B cell (primary cell): ENCODE measurements around the gene ARFGAP1. TPM values are rescaled to one million over a fixed set of nuclear protein-coding genes. Genes with fewer than 3 reads are reported as not detected.

ENCODE experiments used
- ATAC-seq: fragments of 200-7000 bp; cut with Tn5 transposase; one replicate; pipeline ENCODE4 v1.10.0; 2021; ENCODE audit warnings: low read depth, mild to moderate bottlenecking, moderate number of reproducible peaks, moderate library complexity
- CTCF ChIA-PET: fragments of 350-600 bp; sonication (Branson Sonifier 250); formaldehyde crosslinking; loops from one replicate; lab custom pipeline; 2021; ENCODE audit warnings: antibody characterized with exemption, inconsistent platforms; lab: Charles Lee
- POLR2A ChIA-PET: fragments of 350-600 bp; sonication (Branson Sonifier 250); formaldehyde crosslinking; loops from one replicate; lab custom pipeline; 2021; ENCODE audit warnings: antibody characterized with exemption; lab: Charles Lee
- DNase-seq: peaks from one replicate; pipeline ENCODE4 v3.0.0; 2013
- H2AFZ ChIP-seq: 2 replicates; pipeline ENCODE4 v1.6.1; 2012; ENCODE audit warnings: mild to moderate bottlenecking, low read depth, low read length; ENCODE audit not compliant: insufficient read depth, poor library complexity, severe bottlenecking
- H3K27ac ChIP-seq, 2 donors: 1 replicate in 1 of 2; 2 replicates in 1 of 2; pipeline ENCODE4 v1.5.1; 2012 to 2013; ENCODE audit warnings: low read length in 2 of 2, mild to moderate bottlenecking in 2 of 2, moderate library complexity in 1 of 2
- H3K27me3 ChIP-seq, 4 experiments: fragments of 200-600 bp in 1 of 4; sonication (generic) in 1 of 4; replicated peaks in 1 of 4; 1 replicate in 2 of 4; 2 replicates in 2 of 4; pipeline versions ENCODE4 v1.6.1 to v1.7.0; 2013 to 2016; ENCODE audit warnings: low read length in 3 of 4, mild to moderate bottlenecking in 2 of 4, mixed read lengths in 1 of 4, moderate library complexity in 1 of 4; ENCODE audit not compliant: insufficient read depth in 4 of 4, control insufficient read depth in 3 of 4; ENCODE audit errors: control extremely low read depth in 1 of 4
- H3K36me3 ChIP-seq, 2 experiments: replicated peaks in 1 of 2; 1 replicate in 1 of 2; 2 replicates in 1 of 2; pipeline versions ENCODE4 v1.6.1 to v1.7.1; 2013; ENCODE audit warnings: low read length in 1 of 2; ENCODE audit not compliant: insufficient read depth in 2 of 2, control insufficient read depth in 1 of 2; ENCODE audit errors: control extremely low read depth in 1 of 2, extremely low read depth in 1 of 2
- H3K4me1 ChIP-seq, 2 donors: fragments of 200-600 bp in 1 of 2; sonication (generic) in 1 of 2; 1 replicate in 1 of 2; 2 replicates in 1 of 2; pipeline versions ENCODE4 v1.5.1 to v1.6.1; 2013 to 2017; ENCODE audit warnings: low read length in 2 of 2; ENCODE audit not compliant: control insufficient read depth in 2 of 2, insufficient read depth in 2 of 2
- H3K4me2 ChIP-seq: replicated peaks from 2 replicates; pipeline ENCODE3; 2012; ENCODE audit warnings: mild to moderate bottlenecking, low read depth, low read length; ENCODE audit not compliant: poor library complexity, severe bottlenecking
- H3K4me3 ChIP-seq, 5 experiments: fragments of 200-600 bp in 1 of 5; sonication (generic) in 1 of 5; 1 replicate in 3 of 5; 2 replicates in 2 of 5; pipeline versions ENCODE4 v1.5.1 to v1.7.0; 2011 to 2016; ENCODE audit warnings: low read length in 4 of 5, mild to moderate bottlenecking in 4 of 5, low read depth in 2 of 5, control low read depth in 1 of 5, moderate library complexity in 1 of 5; ENCODE audit not compliant: insufficient read depth in 1 of 5; ENCODE audit errors: control extremely low read depth in 1 of 5, extremely low read depth in 1 of 5
- H3K79me2 ChIP-seq: fragments of 200-600 bp; sonication (generic); one replicate; pipeline ENCODE4 v1.6.0; 2016; ENCODE audit warnings: low read length; ENCODE audit not compliant: control insufficient read depth, insufficient read depth
- H3K9ac ChIP-seq: fragments of 200-600 bp; sonication (generic); 2 replicates; pipeline ENCODE4 v1.6.1; 2017; ENCODE audit warnings: mild to moderate bottlenecking, low read length, moderate library complexity
- H3K9me3 ChIP-seq, 3 donors: one replicate each; pipeline versions ENCODE4 v1.6.1 to v1.7.1; 2013; ENCODE audit warnings: low read length in 2 of 3; ENCODE audit not compliant: control insufficient read depth in 2 of 3, insufficient read depth in 1 of 3; ENCODE audit errors: control extremely low read depth in 1 of 3
- H4K20me1 ChIP-seq: 2 replicates; pipeline ENCODE4 v1.6.0; 2012; ENCODE audit warnings: mild to moderate bottlenecking, low read length; ENCODE audit not compliant: insufficient read depth, control insufficient read depth, poor library complexity, severe bottlenecking
- H3K27ac Mint-ChIP-seq: one replicate; pipeline ENCODE4 v1.8.0; 2021; ENCODE audit warnings: mixed read lengths
- H3K27me3 Mint-ChIP-seq: one replicate; pipeline ENCODE4 v1.8.0; 2021; ENCODE audit warnings: mixed read lengths
- H3K4me1 Mint-ChIP-seq: one replicate; pipeline ENCODE4 v1.8.0; 2021; ENCODE audit warnings: mixed read lengths
- H3K4me3 Mint-ChIP-seq: one replicate; pipeline ENCODE4 v1.8.0; 2021; ENCODE audit warnings: mixed read lengths
- H3K9me3 Mint-ChIP-seq: one replicate; pipeline ENCODE4 v1.8.0; 2022; ENCODE audit warnings: mixed read lengths; ENCODE audit not compliant: insufficient read depth
- EZH2 ChIP-seq: IDR thresholded peaks from 2 replicates; pipeline ENCODE4 v1.6.1; 2012; ENCODE audit warnings: borderline replicate concordance, low read depth, mild to moderate bottlenecking, moderate library complexity, low read length; ENCODE audit not compliant: insufficient read depth, poor library complexity, severe bottlenecking
- WGBS: methylation state at CpG from one replicate; pipeline ENCODE4 v1.1.5; 2013; ENCODE audit warnings: missing lambda C conversion rate; ENCODE audit not compliant: insufficient coverage; 5-methylcytosine and 5-hydroxymethylcytosine counted together
- intact Hi-C: fragments of 100-400 bp; cut with micrococcal nuclease; formaldehyde crosslinking; loops from one replicate; pipeline ENCODE4 v1.10.0; 2022
- polyA plus RNA-seq: library from polyadenylated mRNA; depleted of rRNA; stranded (reverse); fragments of >200 nt; gene quantifications from 2 replicates; pipeline ENCODE4 v1.2.3, GENCODE V29; 2012
- total RNA-seq, 2 donors: library from RNA; stranded (reverse); fragments of 120-200 nt in 1 of 2; gene quantifications; 1 replicate in 1 of 2; 2 replicates in 1 of 2; pipeline versions ENCODE4 v1.2.3 to v1.2.4, GENCODE V29; 2013 to 2022
- TF ChIP-seq, protein P1 (sequence below): fragments of 200-600 bp; IDR thresholded peaks from one replicate; pipeline ENCODE4 v1.8.0; 2022; ENCODE audit warnings: antibody characterized with exemption, mild to moderate bottlenecking

ARFGAP1 gene
- total and polyA plus RNA-seq, 2 donors (not counting 1 experiment from before 2014, with no cell fraction given) = 83.2 to 99.4 TPM

DNA sequence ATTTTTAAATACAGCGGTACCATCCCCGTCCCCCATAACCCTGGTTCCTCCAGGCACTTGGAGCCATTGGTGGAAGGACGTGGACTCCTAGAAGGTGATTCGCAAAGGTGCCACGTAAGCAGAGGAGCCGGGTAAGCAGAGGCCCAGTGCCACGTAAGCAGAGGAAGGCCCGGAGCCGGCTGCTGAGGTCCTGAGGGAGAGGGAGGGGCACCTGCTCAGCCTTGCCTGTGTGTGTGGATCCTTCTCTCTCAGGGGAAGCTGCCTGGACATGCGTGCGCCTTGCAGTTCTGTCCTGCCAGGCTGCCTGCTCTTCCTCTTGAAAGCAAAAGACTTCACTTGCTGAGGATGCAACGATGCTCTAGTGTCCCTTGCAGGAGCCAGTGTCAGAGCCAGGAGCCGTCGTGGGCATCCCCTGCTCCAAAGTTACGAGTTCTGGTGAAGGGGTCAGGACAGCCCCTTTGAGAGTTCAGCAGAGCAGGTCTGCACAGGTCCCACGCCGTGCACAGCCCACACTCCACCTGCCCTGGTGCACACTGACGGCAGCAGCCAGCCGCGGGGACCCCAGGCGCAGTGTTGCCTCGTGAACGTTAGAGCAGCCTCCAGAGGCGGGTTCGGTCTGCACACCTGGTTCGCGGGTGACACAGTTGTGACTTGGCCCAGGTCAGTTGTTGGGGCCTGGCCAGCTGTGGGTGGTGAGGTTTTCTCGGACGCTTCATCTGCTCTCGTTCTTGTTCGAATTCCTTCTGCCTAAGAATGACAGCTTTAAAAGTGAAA, 16.5 kb upstream of the ARFGAP1 start:
- peaks cover 8% of the 10 kb centered on the region for H3K4me1 Mint-ChIP-seq
- Histone ChIP-seq H3K79me2 (no peaks in the 10 kb centered on the region), H3K27ac (no peak overlapping the region), H3K4me1 (peaks cover 8 to 11% of the 10 kb centered on the region in 2 donors), H4K20me1 (no peaks in the 10 kb centered on the region), H3K4me3 (no peak overlapping the region), H3K27me3 (peaks cover 0 to 45% (median 14%) of the 10 kb centered on the region in 4 experiments), H3K9ac (no peak overlapping the region), H3K36me3 (no peaks in the 10 kb centered on the region), H3K9me3 (no peaks in the 10 kb centered on the region), H2AFZ (no peak overlapping the region), H3K4me2 (no peak overlapping the region)
- no peak overlapping the region for H3K27ac Mint-ChIP-seq
- no peak overlapping the region for H3K4me3 Mint-ChIP-seq
- ATAC-seq (no peak), DNase-seq (no peak)
- intact Hi-C loops = no loop called here
- peaks cover 42% of the 10 kb centered on the region for H3K27me3 Mint-ChIP-seq
- 50% methylated on average over 22 of the region's 31 CpGs for WGBS
- ChIA-PET POLR2A (no interaction called here), CTCF (no interaction called here)
- no peaks in the 10 kb centered on the region for H3K9me3 Mint-ChIP-seq
- TF ChIP-seq, protein P1, sequence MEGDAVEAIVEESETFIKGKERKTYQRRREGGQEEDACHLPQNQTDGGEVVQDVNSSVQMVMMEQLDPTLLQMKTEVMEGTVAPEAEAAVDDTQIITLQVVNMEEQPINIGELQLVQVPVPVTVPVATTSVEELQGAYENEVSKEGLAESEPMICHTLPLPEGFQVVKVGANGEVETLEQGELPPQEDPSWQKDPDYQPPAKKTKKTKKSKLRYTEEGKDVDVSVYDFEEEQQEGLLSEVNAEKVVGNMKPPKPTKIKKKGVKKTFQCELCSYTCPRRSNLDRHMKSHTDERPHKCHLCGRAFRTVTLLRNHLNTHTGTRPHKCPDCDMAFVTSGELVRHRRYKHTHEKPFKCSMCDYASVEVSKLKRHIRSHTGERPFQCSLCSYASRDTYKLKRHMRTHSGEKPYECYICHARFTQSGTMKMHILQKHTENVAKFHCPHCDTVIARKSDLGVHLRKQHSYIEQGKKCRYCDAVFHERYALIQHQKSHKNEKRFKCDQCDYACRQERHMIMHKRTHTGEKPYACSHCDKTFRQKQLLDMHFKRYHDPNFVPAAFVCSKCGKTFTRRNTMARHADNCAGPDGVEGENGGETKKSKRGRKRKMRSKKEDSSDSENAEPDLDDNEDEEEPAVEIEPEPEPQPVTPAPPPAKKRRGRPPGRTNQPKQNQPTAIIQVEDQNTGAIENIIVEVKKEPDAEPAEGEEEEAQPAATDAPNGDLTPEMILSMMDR = no peak
- TF ChIP-seq EZH2 = no peak

DNA sequence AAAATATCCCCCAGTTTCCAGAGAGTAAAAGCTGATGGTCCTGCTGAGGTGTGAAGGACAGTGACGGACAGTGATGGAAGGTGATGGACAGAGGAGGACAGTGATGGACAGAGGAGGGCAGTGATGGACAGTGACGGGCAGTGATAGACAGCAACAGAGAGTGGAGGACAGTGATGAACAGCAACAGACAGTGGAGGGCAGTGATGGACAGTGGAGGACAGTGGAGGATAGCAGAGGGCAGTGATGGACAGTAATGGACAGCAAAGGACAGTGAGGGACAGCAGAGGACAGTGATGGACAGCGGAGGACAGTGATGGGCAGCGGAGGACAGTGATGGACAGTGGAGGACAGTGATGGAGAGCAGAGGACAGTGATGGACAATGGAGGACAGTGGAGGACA, 15.7 kb upstream of the ARFGAP1 start:
- no peak overlapping the region for H3K27ac ChIP-seq
- CTCF ChIA-PET = no interaction called here

More for the DNA sequence above, 15.7 kb upstream of the ARFGAP1 start:
- Histone ChIP-seq H3K4me1 (peaks cover 8 to 11% of the 10 kb centered on the region in 2 donors), H4K20me1 (no peaks in the 10 kb centered on the region), H3K4me2 (no peak overlapping the region), H3K9ac (no peak overlapping the region), H3K79me2 (no peaks in the 10 kb centered on the region), H3K36me3 (no peaks in the 10 kb centered on the region), H3K27me3 (peaks cover 0 to 49% (median 14%) of the 10 kb centered on the region in 4 experiments), H2AFZ (no peak overlapping the region), H3K4me3 (no peak overlapping the region), H3K9me3 (no peaks in the 10 kb centered on the region)
- TF ChIP-seq EZH2 = no peak
- TF ChIP-seq, protein P1 = no peak
- DNase-seq (no peak), ATAC-seq (no peak)
- Mint-ChIP-seq H3K4me1 (peaks cover 8% of the 10 kb centered on the region), H3K27ac (no peak overlapping the region), H3K4me3 (no peak overlapping the region), H3K9me3 (no peaks in the 10 kb centered on the region), H3K27me3 (peaks cover 44% of the 10 kb centered on the region)
- POLR2A ChIA-PET = no interaction called here
- WGBS = 88% methylated on average over 4 of the region's 4 CpGs
- intact Hi-C loops = no loop called here
